OCI-LY7 (cell line): ENCODE results near the gene C2orf49.

Experiments
- EZH2phosphoT487 ChIP-seq: fragments of 200-600 bp; sonication (generic); IDR thresholded peaks from 2 replicates; pipeline ENCODE4 v1.6.1; 2018; ENCODE audit warnings: low read depth, borderline replicate concordance, mild to moderate bottlenecking, mixed run types, antibody characterized with exemption, low read length, moderate library complexity, mixed read lengths
- TF ChIP-seq, protein P1 (sequence below): fragments of 200-600 bp; sonication (generic); conservative IDR thresholded peaks from 2 replicates; pipeline ENCODE4 v1.5.1; 2014; ENCODE audit warnings: mild to moderate bottlenecking, antibody characterized with exemption, low read length, moderate library complexity, mixed read lengths

DNA sequence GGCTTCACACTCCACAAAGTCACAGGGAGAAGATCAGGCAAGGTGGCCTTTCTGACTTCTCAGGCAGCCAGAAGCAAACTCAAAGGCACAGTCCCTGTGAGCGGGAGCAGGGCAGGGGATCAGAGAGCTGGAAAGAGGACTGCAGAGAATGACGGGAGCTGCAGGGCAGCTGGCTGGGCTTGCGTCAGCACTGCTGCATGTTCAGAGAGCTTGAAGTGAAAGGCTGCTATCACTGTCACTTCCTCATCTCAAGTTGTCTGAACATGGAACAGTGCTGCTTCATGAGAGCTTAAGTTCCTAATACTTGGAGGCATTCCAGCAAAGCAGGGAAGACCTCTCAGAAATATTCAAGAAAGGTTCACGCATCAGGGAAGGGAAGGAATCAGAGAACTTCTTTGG, 28.2 kb upstream of the C2orf49 start:
- TF ChIP-seq, protein P1, sequence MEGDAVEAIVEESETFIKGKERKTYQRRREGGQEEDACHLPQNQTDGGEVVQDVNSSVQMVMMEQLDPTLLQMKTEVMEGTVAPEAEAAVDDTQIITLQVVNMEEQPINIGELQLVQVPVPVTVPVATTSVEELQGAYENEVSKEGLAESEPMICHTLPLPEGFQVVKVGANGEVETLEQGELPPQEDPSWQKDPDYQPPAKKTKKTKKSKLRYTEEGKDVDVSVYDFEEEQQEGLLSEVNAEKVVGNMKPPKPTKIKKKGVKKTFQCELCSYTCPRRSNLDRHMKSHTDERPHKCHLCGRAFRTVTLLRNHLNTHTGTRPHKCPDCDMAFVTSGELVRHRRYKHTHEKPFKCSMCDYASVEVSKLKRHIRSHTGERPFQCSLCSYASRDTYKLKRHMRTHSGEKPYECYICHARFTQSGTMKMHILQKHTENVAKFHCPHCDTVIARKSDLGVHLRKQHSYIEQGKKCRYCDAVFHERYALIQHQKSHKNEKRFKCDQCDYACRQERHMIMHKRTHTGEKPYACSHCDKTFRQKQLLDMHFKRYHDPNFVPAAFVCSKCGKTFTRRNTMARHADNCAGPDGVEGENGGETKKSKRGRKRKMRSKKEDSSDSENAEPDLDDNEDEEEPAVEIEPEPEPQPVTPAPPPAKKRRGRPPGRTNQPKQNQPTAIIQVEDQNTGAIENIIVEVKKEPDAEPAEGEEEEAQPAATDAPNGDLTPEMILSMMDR = no peak
- TF ChIP-seq EZH2phosphoT487 = no peak
